A549 (cell line): ENCODE data around the gene CACNA1C.

Experiments used
- JUN ChIP-seq, 2 experiments: fragments of >200 bp; sonication (Bioruptor Twin); formaldehyde crosslinking; IDR thresholded peaks; 2 replicates in 1 of 2; 3 replicates in 1 of 2; pipeline ENCODE4 v1.6.1; 2016 to 2017
- NPAS2 ChIP-seq: fragments of 250-450 bp; sonication (Bioruptor Pico); IDR thresholded peaks from 2 replicates; pipeline ENCODE4 v1.8.0; 2022; ENCODE audit warnings: mild to moderate bottlenecking, moderate library complexity, borderline replicate concordance
- POLR2A ChIP-seq: IDR thresholded peaks from 2 replicates; pipeline ENCODE4 v1.6.1; 2012; ENCODE audit warnings: mild to moderate bottlenecking, low read length
- TF ChIP-seq, protein P1 (sequence below): fragments of >200 bp; sonication (Bioruptor Twin); formaldehyde crosslinking; IDR thresholded peaks from 3 replicates; pipeline ENCODE4 v1.5.1; 2016
- TF ChIP-seq, protein P2 (sequence below): fragments of 150-350 bp; IDR thresholded peaks from 2 replicates; pipeline ENCODE4 v1.6.1; 2014; ENCODE audit warnings: low read depth, mild to moderate bottlenecking, low read length
- TF ChIP-seq, protein P3 (sequence below): IDR thresholded peaks from 2 replicates; pipeline ENCODE4 v1.6.1; 2012

DNA sequence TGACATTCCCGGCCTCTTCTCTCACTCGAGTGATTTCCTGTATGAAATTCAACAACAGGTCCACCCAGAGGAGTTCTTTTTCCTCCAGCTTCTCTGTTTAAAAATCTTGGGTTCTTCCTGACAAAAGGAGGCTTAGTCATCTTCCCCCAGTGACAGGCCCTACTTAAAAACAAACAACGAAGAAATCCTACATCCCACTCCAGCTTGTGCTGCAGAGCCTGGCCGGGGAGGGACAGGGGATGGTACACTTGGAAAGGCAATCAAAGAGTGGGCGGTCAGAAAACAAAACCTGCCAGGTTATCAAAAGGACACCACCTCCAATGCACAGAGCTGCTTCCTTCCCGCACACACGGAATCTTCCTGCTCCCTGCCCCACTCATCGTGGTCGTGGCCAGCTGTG is 101.3 kb downstream of the CACNA1C start:
- TF ChIP-seq NPAS2 (no peak), POLR2A (no peak), JUN (IDR thresholded peaks at IDR 0.05) (no peak)
- TF ChIP-seq, protein P1, sequence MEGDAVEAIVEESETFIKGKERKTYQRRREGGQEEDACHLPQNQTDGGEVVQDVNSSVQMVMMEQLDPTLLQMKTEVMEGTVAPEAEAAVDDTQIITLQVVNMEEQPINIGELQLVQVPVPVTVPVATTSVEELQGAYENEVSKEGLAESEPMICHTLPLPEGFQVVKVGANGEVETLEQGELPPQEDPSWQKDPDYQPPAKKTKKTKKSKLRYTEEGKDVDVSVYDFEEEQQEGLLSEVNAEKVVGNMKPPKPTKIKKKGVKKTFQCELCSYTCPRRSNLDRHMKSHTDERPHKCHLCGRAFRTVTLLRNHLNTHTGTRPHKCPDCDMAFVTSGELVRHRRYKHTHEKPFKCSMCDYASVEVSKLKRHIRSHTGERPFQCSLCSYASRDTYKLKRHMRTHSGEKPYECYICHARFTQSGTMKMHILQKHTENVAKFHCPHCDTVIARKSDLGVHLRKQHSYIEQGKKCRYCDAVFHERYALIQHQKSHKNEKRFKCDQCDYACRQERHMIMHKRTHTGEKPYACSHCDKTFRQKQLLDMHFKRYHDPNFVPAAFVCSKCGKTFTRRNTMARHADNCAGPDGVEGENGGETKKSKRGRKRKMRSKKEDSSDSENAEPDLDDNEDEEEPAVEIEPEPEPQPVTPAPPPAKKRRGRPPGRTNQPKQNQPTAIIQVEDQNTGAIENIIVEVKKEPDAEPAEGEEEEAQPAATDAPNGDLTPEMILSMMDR = no peak
- TF ChIP-seq, protein P2, sequence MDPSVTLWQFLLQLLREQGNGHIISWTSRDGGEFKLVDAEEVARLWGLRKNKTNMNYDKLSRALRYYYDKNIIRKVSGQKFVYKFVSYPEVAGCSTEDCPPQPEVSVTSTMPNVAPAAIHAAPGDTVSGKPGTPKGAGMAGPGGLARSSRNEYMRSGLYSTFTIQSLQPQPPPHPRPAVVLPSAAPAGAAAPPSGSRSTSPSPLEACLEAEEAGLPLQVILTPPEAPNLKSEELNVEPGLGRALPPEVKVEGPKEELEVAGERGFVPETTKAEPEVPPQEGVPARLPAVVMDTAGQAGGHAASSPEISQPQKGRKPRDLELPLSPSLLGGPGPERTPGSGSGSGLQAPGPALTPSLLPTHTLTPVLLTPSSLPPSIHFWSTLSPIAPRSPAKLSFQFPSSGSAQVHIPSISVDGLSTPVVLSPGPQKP = no peak
- TF ChIP-seq, protein P3, sequence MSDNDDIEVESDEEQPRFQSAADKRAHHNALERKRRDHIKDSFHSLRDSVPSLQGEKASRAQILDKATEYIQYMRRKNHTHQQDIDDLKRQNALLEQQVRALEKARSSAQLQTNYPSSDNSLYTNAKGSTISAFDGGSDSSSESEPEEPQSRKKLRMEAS = no peak
